Upper lobe of left lung (tissue), 4 donors: ENCODE results near the gene MED13L.

Source experiments
- CTCF ChIP-seq, 6 experiments: fragments of 450-650 bp in 4 of 6; fragments of 200-600 bp in 2 of 6; sonication (generic) in 2 of 6; IDR thresholded peaks; one replicate each; pipeline ENCODE4 v1.5.1; 2016 to 2019; ENCODE audit warnings: antibody characterized with exemption in 6 of 6
- EP300 ChIP-seq, 4 donors: sonication (generic); formaldehyde crosslinking; IDR thresholded peaks; one replicate each; pipeline ENCODE4 v1.5.1; 2017; ENCODE audit warnings: antibody characterized with exemption in 4 of 4, control low read depth in 2 of 4
- POLR2A ChIP-seq, 4 donors: fragments of 450-650 bp; IDR thresholded peaks; one replicate each; pipeline ENCODE4 v1.5.1; 2016 to 2017; ENCODE audit warnings: antibody characterized with exemption in 4 of 4, mild to moderate bottlenecking in 2 of 4
- POLR2AphosphoS5 ChIP-seq, 2 donors: sonication (generic); formaldehyde crosslinking; IDR thresholded peaks; one replicate each; pipeline ENCODE4 v1.5.1; 2017; ENCODE audit warnings: antibody characterized with exemption in 2 of 2

DNA sequence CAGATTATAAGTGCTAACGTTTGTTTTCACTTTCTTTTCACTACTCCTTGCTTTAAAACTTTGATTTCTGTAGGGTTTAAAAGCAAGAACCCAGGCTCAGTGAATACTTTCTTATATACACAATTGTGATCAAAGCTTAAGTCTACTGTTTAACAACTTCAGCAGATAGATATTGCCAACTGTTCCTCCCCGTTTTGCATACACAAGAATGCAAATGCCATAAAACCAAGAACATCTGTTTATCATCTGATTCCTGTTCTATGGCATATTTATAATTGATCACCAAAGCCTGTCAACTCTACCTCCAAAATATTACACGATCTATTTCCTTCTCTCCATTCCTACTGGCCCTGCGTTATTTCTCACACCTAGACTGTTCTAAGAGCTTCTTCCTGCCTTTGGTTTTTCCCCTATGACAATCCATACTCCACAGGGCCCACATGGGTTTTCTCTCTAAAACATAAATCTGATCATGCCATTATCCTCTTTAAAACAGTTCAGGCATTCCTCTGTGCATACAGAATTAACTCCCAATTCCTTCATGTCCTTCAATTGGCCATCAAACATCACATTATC, 15.9 kb downstream of the MED13L start:
- TF ChIP-seq CTCF (IDR thresholded peaks at IDR 0.05) (no peak), EP300 (IDR thresholded peaks at IDR 0.05) (no peak), POLR2A (IDR thresholded peaks at IDR 0.05) (no peak), POLR2AphosphoS5 (IDR thresholded peaks at IDR 0.05) (no peak)
